GM18868 (cell line): Measurements from ENCODE around the gene CITED4.
"Not testable (repeated sequence)": the region's sequence is repeated elsewhere in the genome, so short reads cannot be mapped to it uniquely, and the experiment has no call there.

ENCODE experiments used
- ATAC-seq: cut with Tn5 transposase; IDR thresholded peaks from one replicate; pipeline ENCODE4 v1.9.1; 2021; ENCODE audit warnings: mild to moderate bottlenecking, moderate library complexity; ENCODE audit not compliant: unreplicated experiment

The CITED4 gene

DNA sequence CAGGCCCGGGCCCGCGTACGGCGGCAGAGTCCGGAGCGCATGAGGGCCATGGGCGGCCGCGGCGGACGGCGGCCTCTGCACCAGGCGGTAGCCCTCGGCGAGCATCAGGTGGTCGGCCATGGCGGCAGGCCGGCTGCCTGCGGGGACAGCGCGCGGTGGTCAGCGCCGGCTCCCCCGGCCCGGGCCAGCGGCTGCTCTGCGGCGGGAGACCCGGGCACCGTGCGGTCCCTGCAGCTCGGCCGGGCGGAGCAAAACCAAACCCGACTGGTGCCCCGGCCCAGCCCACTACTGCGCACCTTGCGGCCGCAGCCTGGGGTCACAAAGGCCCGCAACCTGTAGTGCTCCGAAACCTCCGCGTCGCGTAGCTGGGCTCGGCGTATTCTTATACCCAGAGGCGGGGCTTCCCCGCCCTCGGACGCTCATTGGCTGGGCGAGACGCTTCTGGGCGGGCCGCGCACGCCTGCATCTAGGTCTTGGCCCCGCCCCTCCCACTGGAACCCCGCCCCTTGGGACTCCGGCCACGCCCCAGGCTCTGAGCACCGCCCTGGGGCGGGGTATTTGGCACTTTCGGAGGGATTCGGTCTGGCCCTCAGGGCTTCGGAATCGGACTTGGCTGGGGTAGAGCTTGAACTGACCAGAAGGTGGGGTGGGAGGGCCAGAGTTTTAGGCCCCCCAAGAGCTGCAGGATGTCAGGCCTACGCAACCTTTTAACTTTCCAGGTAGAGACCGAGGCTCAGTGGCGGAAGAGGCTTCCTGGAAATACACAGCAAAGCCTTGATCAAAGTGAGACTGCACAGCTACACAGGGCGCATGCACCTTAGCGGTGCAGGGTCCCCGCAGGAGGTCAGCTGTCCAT is at the start of gene CITED4:
Gene CITED4 (minus strand): TSS at position 356 of the 856 bp plus-strand sequence. CDS start 236 bp downstream, at position 120.
- peak; percentile 87 for ATAC-seq

GRCh38 chr1:40911105-40911504 is 48.9 kb upstream of the CITED4 start:
- ATAC-seq, result no peak

- no peak for ATAC-seq
These were observed 47.1 kb upstream of the CITED4 start for GRCh38 chr1:40909281-40909680.

DNA sequence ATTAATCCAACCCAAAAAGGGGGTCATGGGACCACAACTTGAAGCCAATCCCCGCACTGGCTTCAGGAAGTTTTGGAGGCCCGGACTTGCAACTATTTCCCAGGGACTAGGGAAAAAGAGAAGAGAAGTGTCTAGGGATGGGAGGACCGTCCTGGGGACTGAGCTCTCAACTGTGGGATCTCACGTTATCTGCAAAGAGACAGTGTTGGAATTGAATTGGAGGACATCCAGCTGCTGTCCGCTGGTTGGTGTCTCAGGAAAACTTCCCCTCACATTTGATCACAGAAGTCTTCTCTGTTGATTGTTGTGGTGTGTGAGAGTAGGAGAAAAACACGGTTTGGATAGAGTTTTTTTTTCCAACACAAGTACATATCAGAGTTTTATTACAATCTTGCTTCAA is 46.2 kb upstream of the CITED4 start:
- ATAC-seq, result no peak

DNA sequence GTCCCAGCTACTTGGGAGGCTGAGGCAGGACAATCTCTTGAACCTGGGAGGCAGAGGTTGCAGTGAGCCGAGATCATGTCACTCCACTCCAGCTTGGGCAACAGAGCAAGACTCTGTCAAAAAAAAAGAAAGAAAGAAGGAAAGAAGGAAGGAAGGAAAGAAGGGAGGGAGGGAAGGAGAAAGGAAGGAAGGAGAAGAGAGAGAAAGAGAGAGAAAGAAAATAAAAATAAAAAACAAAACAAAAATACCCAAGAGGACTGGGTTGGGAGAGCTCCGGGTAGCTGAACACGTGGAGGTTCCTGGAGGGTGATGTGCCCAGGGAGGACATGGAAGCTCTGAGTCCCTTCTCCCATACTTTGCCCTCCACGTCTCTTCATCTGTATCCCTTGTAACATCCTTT is 45.7 kb upstream of the CITED4 start:
- ATAC-seq, result no peak

GRCh38 chr1:40906781-40907400 is 44.7 kb upstream of the CITED4 start:
- ATAC-seq, result no peak

- ATAC-seq, result no peak
These were observed 42.9 kb upstream of the CITED4 start for GRCh38 chr1:40905061-40905460.

GRCh38 chr1:40903106-40903505 is 40.9 kb upstream of the CITED4 start:
- no peak for ATAC-seq

DNA sequence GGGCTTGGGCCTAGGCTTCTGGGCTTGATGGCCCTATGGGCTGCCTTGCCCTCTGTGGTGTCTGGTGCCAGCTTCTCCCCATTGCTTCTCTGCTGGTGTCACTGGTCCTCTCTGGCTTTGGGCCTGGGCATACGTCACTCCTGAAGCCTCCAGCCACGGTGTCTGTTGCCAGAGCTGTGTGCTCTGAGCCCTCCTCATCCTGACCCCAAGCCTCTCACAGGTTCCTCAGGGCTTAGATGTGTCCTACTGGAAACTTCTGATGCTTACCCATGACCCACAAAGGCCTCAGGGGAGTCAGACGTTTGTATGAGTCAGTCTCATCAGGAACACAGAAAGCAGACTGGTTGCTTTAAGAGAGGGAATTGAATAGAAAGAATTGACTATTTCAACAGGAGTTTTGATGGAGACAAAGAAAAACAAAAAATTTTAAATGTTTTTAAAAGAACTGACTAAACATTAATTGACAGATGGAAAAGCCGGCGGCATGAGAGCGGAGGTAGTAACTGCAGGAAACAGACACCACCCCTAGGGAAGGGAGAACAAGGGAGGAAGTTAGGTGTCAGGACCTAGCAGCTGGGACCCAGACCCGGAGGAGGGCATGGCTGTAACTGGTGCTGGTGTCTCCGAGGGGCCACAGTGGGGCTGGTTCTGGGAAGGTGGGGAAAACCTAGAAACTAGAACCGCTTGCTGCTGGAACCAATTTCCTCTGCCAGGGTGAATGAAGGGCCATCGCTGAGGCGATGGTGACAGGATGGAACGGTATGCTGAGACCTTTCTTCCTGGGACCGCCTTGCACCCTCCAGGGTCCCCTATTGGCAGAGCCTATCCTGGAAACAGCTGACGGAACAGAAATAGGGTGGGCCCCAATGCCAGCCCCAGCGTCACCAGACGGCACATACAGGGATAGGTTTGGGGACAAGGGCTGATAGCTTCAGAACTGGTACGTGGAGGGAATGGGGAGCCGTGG is 40.0 kb upstream of the CITED4 start:
- ATAC-seq, result no peak

DNA sequence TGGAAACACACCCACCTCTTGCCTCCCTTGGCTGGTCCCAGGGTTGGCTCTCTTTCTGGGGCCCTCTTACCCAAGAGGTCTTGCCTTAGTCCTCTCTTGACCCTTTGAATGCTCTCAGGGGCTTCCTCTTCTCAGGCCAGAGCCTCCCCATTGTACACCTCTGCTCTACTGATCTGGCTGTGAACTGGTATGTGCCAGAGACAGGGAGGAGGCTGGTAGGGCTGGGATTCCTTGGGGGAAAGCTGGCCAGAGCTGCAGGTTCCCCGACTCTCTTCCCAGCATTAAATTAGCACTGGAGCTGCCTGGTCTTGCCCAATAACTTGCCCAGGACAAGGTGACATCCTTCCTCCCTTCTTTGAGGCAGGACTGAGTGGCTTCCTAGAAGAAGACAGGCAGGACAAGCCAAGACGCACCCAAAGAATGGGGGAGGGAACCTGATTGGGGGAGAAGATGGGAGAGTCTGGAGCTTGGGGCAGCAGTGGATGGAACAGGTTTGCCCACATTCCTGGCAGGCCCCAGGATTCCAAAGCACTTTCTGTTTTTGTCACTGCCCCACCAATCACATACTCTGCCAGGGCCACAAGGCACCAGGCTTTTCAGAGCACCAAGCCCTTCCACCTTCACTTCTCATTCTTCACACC is 37.2 kb upstream of the CITED4 start:
- no peak for ATAC-seq

DNA sequence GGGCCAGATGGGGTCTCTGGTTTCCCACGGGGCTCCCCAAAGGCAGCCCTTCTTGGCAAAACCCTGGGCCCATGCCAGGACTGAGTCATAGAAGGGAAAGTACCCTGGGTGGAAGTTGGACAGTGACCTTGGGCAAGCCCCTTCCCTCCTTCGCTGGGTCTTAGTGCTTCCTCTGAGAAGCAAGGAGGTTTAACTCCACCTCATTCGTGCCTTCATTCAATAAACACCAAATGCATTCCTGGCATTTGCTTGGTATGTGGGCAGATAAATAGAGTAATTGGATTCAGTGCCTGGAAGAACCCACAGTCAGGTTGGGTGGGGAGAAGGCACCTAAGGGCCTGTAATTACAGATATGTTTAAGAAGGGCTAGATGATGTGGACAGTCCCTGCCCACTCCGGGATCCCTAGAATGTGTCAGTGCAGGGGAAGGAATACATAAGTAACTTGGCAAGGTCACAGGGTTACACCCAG is 36.3 kb upstream of the CITED4 start:
- ATAC-seq, result no peak

DNA sequence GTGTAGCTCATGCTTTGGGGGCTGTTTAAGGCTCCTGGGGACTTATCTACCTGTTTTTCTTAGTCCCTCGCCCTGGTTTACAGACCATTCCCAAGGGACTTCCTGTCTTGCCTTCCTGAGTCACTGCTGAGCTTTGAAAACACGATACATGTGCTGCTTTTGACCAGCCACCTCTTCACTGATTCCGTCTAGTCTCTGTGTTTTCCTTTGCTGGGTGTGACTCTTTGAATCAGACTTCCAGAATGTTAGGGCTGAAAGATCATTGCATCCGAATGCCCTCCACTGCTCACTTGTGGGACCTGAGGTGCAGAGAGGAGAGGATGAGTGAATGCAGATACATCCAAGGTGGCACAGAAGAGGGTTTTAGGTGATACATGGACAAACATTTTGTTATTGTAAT is 35.4 kb upstream of the CITED4 start:
- no peak for ATAC-seq

DNA sequence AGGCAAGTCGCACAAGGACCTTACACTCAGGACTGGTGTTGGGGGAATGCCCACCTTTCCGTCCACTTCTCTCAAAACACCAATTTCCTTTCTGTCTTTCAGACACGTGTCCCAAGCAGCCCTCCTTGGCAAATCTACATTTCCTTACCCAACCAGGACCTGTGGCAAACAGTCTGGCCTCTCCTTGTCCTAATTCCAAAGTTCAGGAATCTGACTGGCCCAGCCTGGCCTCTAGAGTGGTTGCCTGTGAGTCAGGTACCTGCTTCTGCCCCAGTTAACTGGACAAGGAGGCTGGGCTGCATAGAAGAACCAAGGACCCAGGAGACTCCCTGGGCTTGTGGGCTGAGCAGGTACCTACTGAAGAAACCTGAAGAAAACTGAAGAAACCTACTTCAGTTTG is 34.3 kb upstream of the CITED4 start:
- no peak for ATAC-seq

GRCh38 chr1:40895601-40896000 is 33.4 kb upstream of the CITED4 start:
- no peak for ATAC-seq

GRCh38 chr1:40894858-40895257 is 32.7 kb upstream of the CITED4 start:
- ATAC-seq, result not testable (repeated sequence)

DNA sequence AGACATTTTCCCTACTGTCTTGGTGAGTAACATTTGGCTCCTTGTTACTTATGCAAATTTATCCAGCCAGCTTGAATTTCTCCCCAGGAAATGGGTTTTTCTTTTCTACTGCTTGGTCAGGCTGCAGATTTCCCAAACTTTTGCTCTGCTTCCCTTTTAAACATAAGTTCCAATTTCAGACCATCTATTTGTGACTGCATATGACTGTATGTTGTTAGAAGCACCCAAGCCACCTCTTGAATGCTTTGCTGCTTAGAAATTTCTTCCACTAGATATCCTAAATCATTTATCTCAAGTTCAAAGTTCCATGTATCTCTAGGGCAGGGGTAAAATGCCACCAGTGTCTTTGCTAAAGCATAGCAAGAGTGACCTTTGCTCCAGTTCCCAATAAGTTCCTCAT is 32.3 kb upstream of the CITED4 start:
- no peak for ATAC-seq

GRCh38 chr1:40893946-40894345 is 31.8 kb upstream of the CITED4 start:
- ATAC-seq, result no peak

DNA sequence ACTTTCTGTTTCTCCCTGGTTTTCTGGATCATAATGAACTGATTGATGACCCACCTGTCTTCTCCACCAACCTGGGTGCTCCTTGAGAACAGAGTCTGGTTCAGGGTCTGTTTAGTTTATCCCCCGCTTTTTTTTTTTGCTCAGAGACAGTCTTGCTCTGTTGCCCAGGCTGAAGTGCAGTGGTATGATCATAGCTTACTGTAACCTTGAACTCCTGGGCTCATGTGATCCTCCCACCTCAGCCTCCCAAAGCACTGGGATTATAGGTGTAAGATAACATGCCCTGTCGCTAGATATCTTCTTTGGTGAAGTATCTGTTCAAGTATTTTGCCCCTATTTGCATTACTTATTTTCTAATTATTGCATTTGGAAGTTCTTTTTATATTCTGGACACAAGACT is 30.2 kb upstream of the CITED4 start:
- ATAC-seq, result no peak

DNA sequence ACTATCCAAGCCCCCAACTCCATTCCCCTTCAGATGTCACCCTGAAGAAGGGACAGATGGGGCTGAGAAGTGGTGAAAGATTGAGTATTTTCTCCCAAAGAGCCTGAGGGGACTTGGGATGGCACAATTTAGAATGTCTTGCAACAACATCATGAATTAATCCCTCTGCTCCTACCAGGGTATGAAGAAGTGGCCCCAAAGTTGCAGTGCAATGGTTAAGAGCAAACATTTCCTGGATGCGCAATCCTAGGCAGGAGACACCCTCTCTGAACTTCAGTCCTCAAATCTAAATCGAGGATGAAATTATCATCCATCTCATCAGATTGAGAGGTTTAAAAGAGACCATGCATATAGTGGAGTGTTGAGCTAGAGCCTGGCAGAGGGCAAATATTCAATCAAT is 28.6 kb upstream of the CITED4 start:
- ATAC-seq, result no peak

- no peak for ATAC-seq
These were observed 25.5 kb upstream of the CITED4 start for GRCh38 chr1:40887652-40888051.

- ATAC-seq, result no peak
These were observed 24.8 kb upstream of the CITED4 start for GRCh38 chr1:40887012-40887378.
